Stimulated activated CD8-positive, alpha-beta memory T cell treated with anti-CD3 and anti-CD28 coated beads, Interleukin-4, amount 100 ng/mL, for 4 hours (primary cell): ENCODE results near the gene PRR9.
"Not testable (repeated sequence)": the region's sequence is repeated elsewhere in the genome, so short reads cannot be mapped to it uniquely, and the experiment has no call there.

Experiments
- DNase-seq, 2 donors: peaks; one replicate each; pipeline ENCODE4 v3.0.0-alpha.2; 2020; ENCODE audit warnings: low read depth in 2 of 2, low spot score in 1 of 2

PRR9 gene

GRCh38 chr1:153229076-153229829 lies 11.9 kb downstream of the PRR9 start:
- not testable (repeated sequence) for DNase-seq

DNA sequence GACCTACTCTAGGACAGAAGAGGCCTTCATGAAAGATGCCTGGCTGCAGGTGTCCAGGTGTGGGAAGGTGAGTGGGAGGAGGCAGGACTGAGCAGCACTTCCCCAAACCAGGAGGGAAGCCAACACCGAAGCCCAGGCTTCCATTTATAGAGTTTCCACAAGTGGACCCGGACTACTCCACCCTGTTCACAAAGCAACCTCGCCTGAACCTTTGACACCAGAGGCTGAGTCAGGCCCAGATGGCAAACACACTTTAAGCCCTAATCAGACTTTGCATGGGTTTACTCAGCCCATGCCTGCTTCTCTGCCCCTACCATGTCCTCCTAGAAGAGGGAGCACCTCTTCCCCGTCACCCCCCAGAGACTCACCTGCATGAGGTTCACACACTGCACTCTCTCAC lies 14.0 kb downstream of the PRR9 start:
- DNase-seq, result no peak

- no peak for DNase-seq
Observed at GRCh38 chr1:153231785-153232184, 14.4 kb downstream of the PRR9 start.

DNA sequence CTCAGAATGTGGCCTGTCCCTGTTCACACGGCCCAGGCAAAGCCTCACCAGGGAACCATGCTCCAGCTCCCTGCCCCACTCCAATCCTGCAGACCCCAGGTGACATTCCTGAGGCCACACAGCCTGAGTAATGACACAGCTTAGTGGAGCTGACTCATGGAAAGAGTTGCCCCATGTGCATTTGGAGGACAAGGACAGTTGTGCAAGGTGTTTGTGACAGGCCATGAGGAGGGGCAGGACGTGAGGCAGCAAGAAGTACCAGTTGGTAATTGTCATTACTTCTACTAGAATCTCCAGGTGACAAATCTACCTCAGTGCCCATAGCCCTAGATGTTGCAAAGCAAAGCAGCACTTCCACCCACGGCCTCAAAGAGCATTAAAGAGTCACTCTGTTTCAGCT lies 15.2 kb downstream of the PRR9 start:
- DNase-seq, result no peak

GRCh38 chr1:153233448-153233847 lies 16.1 kb downstream of the PRR9 start:
- DNase-seq, result no peak

DNA sequence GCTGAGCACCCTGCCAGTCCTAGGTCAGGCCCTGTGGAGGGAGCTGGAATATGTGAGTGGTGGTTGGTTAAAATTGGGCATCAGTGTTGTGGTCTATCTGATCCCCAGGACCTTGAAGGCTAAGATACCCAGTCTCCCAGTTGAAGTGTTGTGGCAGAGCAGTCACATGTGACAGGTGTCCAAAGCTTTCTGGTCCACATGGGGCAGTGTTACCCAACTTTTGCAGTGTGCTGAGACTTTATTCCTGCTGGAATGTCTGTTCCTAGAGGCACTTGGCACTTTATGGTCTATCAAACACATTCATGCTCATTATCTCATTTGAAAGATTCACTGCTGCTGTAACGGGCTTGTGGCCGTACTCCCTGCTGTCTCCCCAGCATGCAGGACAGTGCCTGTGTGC lies 21.1 kb downstream of the PRR9 start:
- DNase-seq, result no peak

GRCh38 chr1:153242160-153242559 lies 24.8 kb downstream of the PRR9 start:
- DNase-seq, result no peak

GRCh38 chr1:153245466-153245865 lies 28.1 kb downstream of the PRR9 start:
- no peak for DNase-seq

DNA sequence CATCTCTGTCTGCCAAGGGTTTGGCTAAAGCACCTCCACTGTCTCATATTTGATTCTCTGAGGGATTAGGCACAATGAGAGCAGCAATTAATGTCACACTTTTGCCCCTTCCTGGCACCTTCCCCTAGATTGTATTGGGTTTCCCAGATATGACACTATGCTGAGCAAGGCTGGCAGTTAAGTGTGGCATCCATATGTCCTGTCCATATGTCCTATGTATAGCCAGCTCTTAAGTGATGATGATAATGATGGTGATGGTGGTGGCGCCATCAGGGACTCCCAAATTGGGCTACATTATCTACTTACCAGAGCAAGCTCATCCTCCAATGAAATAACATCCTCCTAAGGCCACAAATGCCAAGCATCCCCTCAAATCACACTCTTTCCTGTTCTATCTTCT lies 28.6 kb downstream of the PRR9 start:
- DNase-seq, result no peak

DNA sequence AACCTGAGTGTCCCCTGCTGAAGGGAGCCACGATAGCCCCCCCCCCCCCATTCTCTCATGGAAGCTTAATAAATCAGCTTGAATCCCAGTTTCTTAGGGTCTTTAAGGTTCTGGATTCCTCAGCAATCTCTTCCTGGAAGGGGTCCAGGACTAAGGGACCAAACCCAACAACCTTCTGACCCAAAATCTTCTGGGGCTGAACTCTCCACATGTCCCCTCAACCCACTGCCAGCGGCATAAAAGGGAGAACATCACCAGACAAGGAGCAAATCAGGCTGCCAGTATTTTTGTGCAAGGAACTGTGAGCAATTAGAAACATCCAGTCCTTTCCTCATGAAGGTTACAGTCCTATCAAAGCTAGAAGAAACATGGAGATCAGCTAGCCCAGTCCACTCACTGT lies 29.4 kb downstream of the PRR9 start:
- DNase-seq, result no peak

GRCh38 chr1:153248176-153248879 lies 30.9 kb downstream of the PRR9 start:
- DNase-seq, result no peak

- DNase-seq, result no peak
Observed at GRCh38 chr1:153250166-153250565, 32.8 kb downstream of the PRR9 start.

GRCh38 chr1:153251087-153251486 lies 33.7 kb downstream of the PRR9 start:
- DNase-seq, result no peak

- DNase-seq, result no peak
Observed at GRCh38 chr1:153251562-153251961, 34.2 kb downstream of the PRR9 start.

GRCh38 chr1:153251988-153252387 lies 34.6 kb downstream of the PRR9 start:
- no peak for DNase-seq

GRCh38 chr1:153253076-153253475 lies 35.7 kb downstream of the PRR9 start:
- no peak for DNase-seq

- DNase-seq, result no peak
Observed at GRCh38 chr1:153253693-153254092, 36.3 kb downstream of the PRR9 start.

GRCh38 chr1:153259387-153259786 lies 42.0 kb downstream of the PRR9 start, which contains the start of gene LORICRIN:
Gene LORICRIN, plus strand, starts transcription at chr1:153259687. Its CDS starts 1,263 bp downstream, at chr1:153260950.
- DNase-seq, result no peak

- no peak for DNase-seq
Observed at GRCh38 chr1:153260585-153261280, 43.3 kb downstream of the PRR9 start.

- DNase-seq, result no peak
Observed at GRCh38 chr1:153261281-153262069, 44.1 kb downstream of the PRR9 start.

DNA sequence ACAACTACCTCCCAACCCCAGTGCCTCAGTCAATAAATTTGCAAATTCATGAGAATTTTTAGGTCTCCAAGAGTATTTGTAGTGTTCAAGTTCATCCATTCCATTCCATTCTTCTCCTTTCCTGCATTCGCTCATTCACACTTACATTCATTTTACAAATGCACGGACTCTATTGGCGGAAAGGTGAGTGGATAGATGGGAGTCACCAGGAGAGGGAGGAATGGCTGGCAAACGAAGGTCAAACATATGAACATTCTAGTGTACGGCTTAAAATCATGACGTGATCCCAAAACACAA lies 44.6 kb downstream of the PRR9 start:
- DNase-seq, result no peak
